ENCODE results near the gene MLPH.

Gene MLPH

GRCh38 chr2:237480988-237481525 lies 6.0 kb upstream of the MLPH start:
- DNase-seq: no peak

GRCh38 chr2:237482485-237482884 lies 4.6 kb upstream of the MLPH start:
- DNase-seq: no peak

- no peak for DNase-seq
Measured at GRCh38 chr2:237483018-237483731, 3.9 kb upstream of the MLPH start.

GRCh38 chr2:237485304-237485703 lies 1.7 kb upstream of the MLPH start:
- DNase-seq: no peak

- no peak for DNase-seq
Measured at GRCh38 chr2:237485844-237486243, 1.2 kb upstream of the MLPH start.

GRCh38 chr2:237486334-237486818 lies 675 bp upstream of the MLPH start:
- DNase-seq: no peak

GRCh38 chr2:237487496-237487895 lies 445 bp downstream of the MLPH start:
- DNase-seq: no peak

- DNase-seq: no peak
Measured at GRCh38 chr2:237488295-237488694, 1.2 kb downstream of the MLPH start.

GRCh38 chr2:237488901-237489860 lies 2.1 kb downstream of the MLPH start:
- no peak for DNase-seq

GRCh38 chr2:237490009-237490711 lies 3.1 kb downstream of the MLPH start:
- DNase-seq: no peak

GRCh38 chr2:237490795-237491194 lies 3.7 kb downstream of the MLPH start:
- no peak for DNase-seq

- no peak for DNase-seq
Measured at GRCh38 chr2:237491515-237492118, 4.6 kb downstream of the MLPH start.

GRCh38 chr2:237492137-237492890 lies 5.3 kb downstream of the MLPH start:
- DNase-seq: no peak

- DNase-seq: no peak
Measured at GRCh38 chr2:237494066-237494465, 7.0 kb downstream of the MLPH start.

GRCh38 chr2:237495521-237496117 lies 8.6 kb downstream of the MLPH start:
- no peak for DNase-seq

GRCh38 chr2:237496428-237496827 lies 9.4 kb downstream of the MLPH start:
- DNase-seq: no peak

GRCh38 chr2:237497009-237497837 lies 10.2 kb downstream of the MLPH start:
- DNase-seq: no peak

- DNase-seq: no peak
Measured at GRCh38 chr2:237497838-237498186, 10.8 kb downstream of the MLPH start.

- DNase-seq: no peak
Measured at GRCh38 chr2:237498341-237498740, 11.3 kb downstream of the MLPH start.

- DNase-seq: no peak
Measured at GRCh38 chr2:237500681-237501424, 13.8 kb downstream of the MLPH start.
